ENCODE results near the gene SAMD13. TPM values are rescaled to one million over a fixed set of nuclear protein-coding genes. Genes with fewer than 3 reads are reported as not detected.

Gene SAMD13
- 1 to 10 TPM; 2.2 to 6.2 (median 4.6) TPM for polyA plus RNA-seq
- long read RNA-seq, donor 1: 0 reads
- long read RNA-seq, donor 2, partial matches to known transcripts: 0 of 1 reads
- long read RNA-seq, donor 2, other reads (novel, unspliced or antisense): 0 of 1 reads
- long read RNA-seq, donor 3, partial matches to known transcripts: 0 of 1 reads
- long read RNA-seq, donor 3, other reads (novel, unspliced or antisense): 0 of 1 reads
- long read RNA-seq, donor 4: 0 reads
- long read RNA-seq, donor 5: 0 reads
- long read RNA-seq, donor 6, partial matches to known transcripts: 0 of 2 reads
- long read RNA-seq, donor 6, other reads (novel, unspliced or antisense): 0 of 2 reads
- long read RNA-seq, donor 7: 0 reads
- long read RNA-seq, donor 8: 0 reads
- long read RNA-seq, donor 9, partial matches to known transcripts: 0 of 2 reads
- long read RNA-seq, donor 9, other reads (novel, unspliced or antisense): 0 of 2 reads
- long read RNA-seq, donor 10, partial matches to known transcripts: 0 of 2 reads
- long read RNA-seq, donor 10, other reads (novel, unspliced or antisense): 0 of 2 reads

- H3K27ac ChIP-seq (ENCODE audit: low read depth in 1 of 3, low read length in 2 of 3): peak within 1 kb of the TSS; percentile 58 to 95 (median 85)
- H3K4me1 ChIP-seq (ENCODE audit: control insufficient read depth in 3 of 3, insufficient read depth in 2 of 3, low read depth in 1 of 3, low read length in 2 of 3): peaks cover 3 to 21% (median 10%) of the 10 kb centered on the region in 3 donors
- peak; percentile 91 to 93 for DNase-seq
- no peaks in the 10 kb centered on the region for H3K9me3 ChIP-seq (ENCODE audit: control insufficient read depth in 2 of 2, insufficient read depth in 1 of 2, low read depth in 1 of 2, low read length in 1 of 2)
- no peaks in the 10 kb centered on the region for H3K27me3 ChIP-seq (ENCODE audit: control insufficient read depth in 3 of 3, insufficient read depth in 3 of 3, low read length in 3 of 3)
- H3K36me3 ChIP-seq (ENCODE audit: control insufficient read depth in 3 of 3, insufficient read depth in 2 of 3, low read depth in 1 of 3, low read length in 3 of 3): no peaks in the 10 kb centered on the region
- FAIRE-seq: no peak
- WGBS, 3 donors: 14 to 22% (median 15%) methylated on average over 5 of the region's 5 CpGs
- H3K4me3 ChIP-seq (ENCODE audit: low read depth in 1 of 3, low read length in 3 of 3): peak within 1 kb of the TSS in 2 of 3 donors; percentile 27 to 46
These were observed at the start of gene SAMD13 for GRCh38 chr1:84301004-84301784. SAMD13 (plus strand) TSS chr1:84301708; CDS start chr1:84303235, 1,527 bp downstream.

- Histone ChIP-seq H3K9me3 (ENCODE audit: control insufficient read depth in 2 of 2, insufficient read depth in 1 of 2, low read depth in 1 of 2, low read length in 1 of 2) (no peaks in the 10 kb centered on the region), H3K27me3 (ENCODE audit: control insufficient read depth in 3 of 3, insufficient read depth in 3 of 3, low read length in 3 of 3) (no peaks in the 10 kb centered on the region), H3K4me1 (ENCODE audit: control insufficient read depth in 3 of 3, insufficient read depth in 2 of 3, low read depth in 1 of 3, low read length in 2 of 3) (no peaks in the 10 kb centered on the region), H3K27ac (ENCODE audit: low read depth in 1 of 3, low read length in 2 of 3) (no peak overlapping the region), H3K36me3 (ENCODE audit: control insufficient read depth in 3 of 3, insufficient read depth in 2 of 3, low read depth in 1 of 3, low read length in 3 of 3) (no peaks in the 10 kb centered on the region), H3K4me3 (ENCODE audit: low read depth in 1 of 3, low read length in 3 of 3) (no peak overlapping the region)
- DNase-seq (no peak), FAIRE-seq (no peak)
- WGBS, 3 donors: 85 to 100% (median 87%) methylated on average over 2 of the region's 2 CpGs
These were observed 48.5 kb upstream of the SAMD13 start for GRCh38 chr1:84253036-84253435.

GRCh38 chr1:84253891-84254290, 47.6 kb upstream of the SAMD13 start:
- H3K4me3 ChIP-seq (ENCODE audit: low read depth in 1 of 3, low read length in 3 of 3): no peak overlapping the region
- FAIRE-seq: no peak

GRCh38 chr1:84254703-84255238, 46.7 kb upstream of the SAMD13 start:
- FAIRE-seq (no peak), DNase-seq (peak in 1 of 2 donors; percentile 75)
- H3K36me3 ChIP-seq (ENCODE audit: control insufficient read depth in 3 of 3, insufficient read depth in 2 of 3, low read depth in 1 of 3, low read length in 3 of 3): no peaks in the 10 kb centered on the region
- H3K9me3 ChIP-seq (ENCODE audit: control insufficient read depth in 2 of 2, insufficient read depth in 1 of 2, low read depth in 1 of 2, low read length in 1 of 2): no peaks in the 10 kb centered on the region
- no peak overlapping the region for H3K27ac ChIP-seq (ENCODE audit: low read depth in 1 of 3, low read length in 2 of 3)
- no peak overlapping the region for H3K4me3 ChIP-seq (ENCODE audit: low read depth in 1 of 3, low read length in 3 of 3)
- 60 to 85% (median 76%) methylated on average over 2 of the region's 2 CpGs for WGBS, 3 donors
- H3K27me3 ChIP-seq (ENCODE audit: control insufficient read depth in 3 of 3, insufficient read depth in 3 of 3, low read length in 3 of 3): no peaks in the 10 kb centered on the region
- no peaks in the 10 kb centered on the region for H3K4me1 ChIP-seq (ENCODE audit: control insufficient read depth in 3 of 3, insufficient read depth in 2 of 3, low read depth in 1 of 3, low read length in 2 of 3)

More at GRCh38 chr1:84253891-84254290, 47.6 kb upstream of the SAMD13 start:
- no peaks in the 10 kb centered on the region for H3K4me1 ChIP-seq (ENCODE audit: control insufficient read depth in 3 of 3, insufficient read depth in 2 of 3, low read depth in 1 of 3, low read length in 2 of 3)
- WGBS, 3 donors: 24 to 36% (median 28%) methylated on average over 4 of the region's 4 CpGs
- no peaks in the 10 kb centered on the region for H3K9me3 ChIP-seq (ENCODE audit: control insufficient read depth in 2 of 2, insufficient read depth in 1 of 2, low read depth in 1 of 2, low read length in 1 of 2)
- no peaks in the 10 kb centered on the region for H3K27me3 ChIP-seq (ENCODE audit: control insufficient read depth in 3 of 3, insufficient read depth in 3 of 3, low read length in 3 of 3)
- peak overlapping the region in 1 of 3 donors; percentile 51 for H3K27ac ChIP-seq (ENCODE audit: low read depth in 1 of 3, low read length in 2 of 3)
- no peaks in the 10 kb centered on the region for H3K36me3 ChIP-seq (ENCODE audit: control insufficient read depth in 3 of 3, insufficient read depth in 2 of 3, low read depth in 1 of 3, low read length in 3 of 3)
- peak; percentile 16 to 66 for DNase-seq

GRCh38 chr1:84255582-84255981, 45.9 kb upstream of the SAMD13 start:
- H3K9me3 ChIP-seq (ENCODE audit: control insufficient read depth in 2 of 2, insufficient read depth in 1 of 2, low read depth in 1 of 2, low read length in 1 of 2): no peaks in the 10 kb centered on the region
- no peak for FAIRE-seq
- DNase-seq: no peak
- H3K36me3 ChIP-seq (ENCODE audit: control insufficient read depth in 3 of 3, insufficient read depth in 2 of 3, low read depth in 1 of 3, low read length in 3 of 3): no peaks in the 10 kb centered on the region
- H3K4me3 ChIP-seq (ENCODE audit: low read depth in 1 of 3, low read length in 3 of 3): no peak overlapping the region
- no peaks in the 10 kb centered on the region for H3K27me3 ChIP-seq (ENCODE audit: control insufficient read depth in 3 of 3, insufficient read depth in 3 of 3, low read length in 3 of 3)
- H3K4me1 ChIP-seq (ENCODE audit: control insufficient read depth in 3 of 3, insufficient read depth in 2 of 3, low read depth in 1 of 3, low read length in 2 of 3): peaks cover 0 to 4% (median 0%) of the 10 kb centered on the region in 3 donors
- no peak overlapping the region for H3K27ac ChIP-seq (ENCODE audit: low read depth in 1 of 3, low read length in 2 of 3)

- no peak for FAIRE-seq
- 73 to 79% (median 77%) methylated on average over 2 of the region's 2 CpGs for WGBS, 3 donors
These were observed 43.9 kb upstream of the SAMD13 start for GRCh38 chr1:84257617-84258016.

GRCh38 chr1:84259376-84259775, 42.1 kb upstream of the SAMD13 start:
- no peak overlapping the region for H3K27ac ChIP-seq (ENCODE audit: low read depth in 1 of 3, low read length in 2 of 3)
- no peak for FAIRE-seq
- no peaks in the 10 kb centered on the region for H3K9me3 ChIP-seq (ENCODE audit: control insufficient read depth in 2 of 2, insufficient read depth in 1 of 2, low read depth in 1 of 2, low read length in 1 of 2)
- peaks cover 0 to 11% (median 0%) of the 10 kb centered on the region in 3 donors for H3K4me1 ChIP-seq (ENCODE audit: control insufficient read depth in 3 of 3, insufficient read depth in 2 of 3, low read depth in 1 of 3, low read length in 2 of 3)
- no peak for DNase-seq
- H3K27me3 ChIP-seq (ENCODE audit: control insufficient read depth in 3 of 3, insufficient read depth in 3 of 3, low read length in 3 of 3): no peaks in the 10 kb centered on the region
- WGBS, 3 donors: 94 to 100% (median 95%) methylated on average over 2 of the region's 2 CpGs
- no peak overlapping the region for H3K4me3 ChIP-seq (ENCODE audit: low read depth in 1 of 3, low read length in 3 of 3)
- no peaks in the 10 kb centered on the region for H3K36me3 ChIP-seq (ENCODE audit: control insufficient read depth in 3 of 3, insufficient read depth in 2 of 3, low read depth in 1 of 3, low read length in 3 of 3)

More at GRCh38 chr1:84257617-84258016, 43.9 kb upstream of the SAMD13 start:
- H3K9me3 ChIP-seq (ENCODE audit: control insufficient read depth in 2 of 2, insufficient read depth in 1 of 2, low read depth in 1 of 2, low read length in 1 of 2): no peaks in the 10 kb centered on the region
- no peaks in the 10 kb centered on the region for H3K36me3 ChIP-seq (ENCODE audit: control insufficient read depth in 3 of 3, insufficient read depth in 2 of 3, low read depth in 1 of 3, low read length in 3 of 3)
- no peak overlapping the region for H3K27ac ChIP-seq (ENCODE audit: low read depth in 1 of 3, low read length in 2 of 3)
- no peak overlapping the region for H3K4me3 ChIP-seq (ENCODE audit: low read depth in 1 of 3, low read length in 3 of 3)
- no peaks in the 10 kb centered on the region for H3K27me3 ChIP-seq (ENCODE audit: control insufficient read depth in 3 of 3, insufficient read depth in 3 of 3, low read length in 3 of 3)
- peaks cover 0 to 11% (median 0%) of the 10 kb centered on the region in 3 donors for H3K4me1 ChIP-seq (ENCODE audit: control insufficient read depth in 3 of 3, insufficient read depth in 2 of 3, low read depth in 1 of 3, low read length in 2 of 3)
- DNase-seq: no peak

GRCh38 chr1:84259989-84260388, 41.5 kb upstream of the SAMD13 start:
- 84 to 95% (median 85%) methylated on average over 2 of the region's 2 CpGs for WGBS, 3 donors
- no peak for FAIRE-seq

More at GRCh38 chr1:84259989-84260388, 41.5 kb upstream of the SAMD13 start:
- no peaks in the 10 kb centered on the region for H3K27me3 ChIP-seq (ENCODE audit: control insufficient read depth in 3 of 3, insufficient read depth in 3 of 3, low read length in 3 of 3)
- H3K4me1 ChIP-seq (ENCODE audit: control insufficient read depth in 3 of 3, insufficient read depth in 2 of 3, low read depth in 1 of 3, low read length in 2 of 3): peaks cover 0 to 11% (median 0%) of the 10 kb centered on the region in 3 donors
- no peak for DNase-seq
- H3K9me3 ChIP-seq (ENCODE audit: control insufficient read depth in 2 of 2, insufficient read depth in 1 of 2, low read depth in 1 of 2, low read length in 1 of 2): no peaks in the 10 kb centered on the region
- no peak overlapping the region for H3K4me3 ChIP-seq (ENCODE audit: low read depth in 1 of 3, low read length in 3 of 3)
- H3K36me3 ChIP-seq (ENCODE audit: control insufficient read depth in 3 of 3, insufficient read depth in 2 of 3, low read depth in 1 of 3, low read length in 3 of 3): no peaks in the 10 kb centered on the region
- H3K27ac ChIP-seq (ENCODE audit: low read depth in 1 of 3, low read length in 2 of 3): no peak overlapping the region
